GM12878 (cell line): ENCODE results near the gene SUN5. TPM values are rescaled to one million over a fixed set of nuclear protein-coding genes. Genes with fewer than 3 reads are reported as not detected.
"Not testable (repeated sequence)": the region's sequence is repeated elsewhere in the genome, so short reads cannot be mapped to it uniquely, and the experiment has no call there.

ENCODE experiments used
- ATAC-seq: fragments of 200-7000 bp; cut with Tn5 transposase; 3 replicates; pipeline ENCODE4 v1.9.1; 2020; ENCODE audit warnings: mild to moderate bottlenecking, moderate library complexity
- BruUV-seq: library from RNA; stranded (reverse); fragments of 400-500 nt; replicated peaks from 2 replicates; lab custom pipeline; 2021; lab: Mats Ljungman, UMichigan
- CTCF ChIA-PET: fragments of 300-600 bp; sonication (Branson Sonifier 250); formaldehyde crosslinking; extraction: SDS; loops from one replicate; lab custom pipeline; 2021; ENCODE audit warnings: inconsistent platforms; lab: Yijun Ruan, JAX
- POLR2A ChIA-PET: fragments of 350-600 bp; formaldehyde crosslinking; extraction: SDS; loops from one replicate; lab custom pipeline; 2021; ENCODE audit warnings: inconsistent platforms; lab: Charles Lee
- RAD21 ChIA-PET: fragments of 300-600 bp; sonication (Branson Sonifier 250); formaldehyde crosslinking; loops from one replicate; lab custom pipeline; 2023; ENCODE audit warnings: antibody characterized with exemption; ENCODE audit not compliant: unreplicated experiment; lab: Charles Lee
- SMC1A ChIA-PET: fragments of 300-600 bp; sonication (Branson Sonifier 250); formaldehyde crosslinking; loops from one replicate; lab custom pipeline; 2023; ENCODE audit not compliant: unreplicated experiment, uncharacterized antibody; lab: Charles Lee
- DNase-seq: peaks from one replicate; pipeline ENCODE4 v3.0.0-alpha.2; 2011; ENCODE audit warnings: low read depth, low spot score
- FAIRE-seq: peaks from 3 replicates; lab custom pipeline; 2011; peaks lifted over from hg19 to GRCh38; lab: Jason Lieb, UNC
- H2AFZ ChIP-seq: 2 replicates; pipeline ENCODE4 v1.6.0; 2011; ENCODE audit warnings: low read depth, low read length, control low read depth; ENCODE audit not compliant: control insufficient read depth
- H3K27ac ChIP-seq: 2 replicates; pipeline ENCODE4 v1.5.1; 2011; ENCODE audit warnings: control low read depth; ENCODE audit not compliant: control insufficient read depth, insufficient read depth
- H3K27me3 ChIP-seq, 2 experiments: replicated peaks in 1 of 2; 2 replicates each; pipeline versions ENCODE4 v1.6.0 to v1.6.1; 2011; ENCODE audit warnings: low read length in 1 of 2; ENCODE audit not compliant: control insufficient read depth in 2 of 2, insufficient read depth in 2 of 2
- H3K36me3 ChIP-seq, 2 experiments: 2 replicates each; pipeline ENCODE4 v1.5.1; 2011; ENCODE audit warnings: low read length in 1 of 2; ENCODE audit not compliant: control insufficient read depth in 2 of 2, insufficient read depth in 2 of 2
- H3K4me1 ChIP-seq: 2 replicates; pipeline ENCODE4 v1.6.1; 2011; ENCODE audit warnings: mild to moderate bottlenecking, low read length, moderate library complexity, mixed read lengths; ENCODE audit not compliant: control insufficient read depth, insufficient read depth
- H3K4me2 ChIP-seq: 2 replicates; pipeline ENCODE4 v1.6.0; 2011; ENCODE audit warnings: control low read depth; ENCODE audit not compliant: control insufficient read depth, insufficient read depth
- H3K4me3 ChIP-seq: fragments of 200-600 bp; sonication (generic); 2 replicates; pipeline ENCODE4 v1.5.1; 2016
- H3K79me2 ChIP-seq: 2 replicates; pipeline ENCODE4 v1.6.0; 2011; ENCODE audit warnings: low read length; ENCODE audit not compliant: control insufficient read depth, insufficient read depth
- H3K9ac ChIP-seq: 2 replicates; pipeline ENCODE4 v1.8.0; 2011; ENCODE audit warnings: low read length, control low read depth, mixed read lengths; ENCODE audit not compliant: control insufficient read depth, insufficient read depth
- H3K9me3 ChIP-seq: replicated peaks from 3 replicates; pipeline ENCODE4 v1.5.1; 2011; ENCODE audit warnings: mild to moderate bottlenecking, low read length; ENCODE audit not compliant: control insufficient read depth, insufficient read depth
- H4K20me1 ChIP-seq: 2 replicates; pipeline ENCODE4 v1.6.0; 2011; ENCODE audit not compliant: control insufficient read depth, insufficient read depth
- JUND ChIP-seq: IDR thresholded peaks from 2 replicates; pipeline ENCODE4 v1.6.1; 2012; ENCODE audit warnings: low read depth, mild to moderate bottlenecking, low read length, improper control_type of control experiment, moderate library complexity
- WGBS: methylation state at CpG from one replicate; pipeline ENCODE4 v1.1.6; 2016; ENCODE audit warnings: low lambda C conversion rate; ENCODE audit not compliant: insufficient replicate concordance, insufficient coverage; ENCODE audit errors: missing lambda C conversion rate; 5-methylcytosine and 5-hydroxymethylcytosine counted together
- in situ Hi-C: fragments of 300-500 bp; cut with MboI; formaldehyde crosslinking; loops from 9 replicates; pipeline ENCODE4 v1.14.3; 2018; ENCODE audit warnings: mixed read lengths
- intact Hi-C: fragments of 100-400 bp; cut with micrococcal nuclease; formaldehyde crosslinking; loops from one replicate; pipeline ENCODE4 v1.14.2; 2022; ENCODE audit not compliant: unreplicated experiment
- polyA plus RNA-seq, 11 experiments: library from polyadenylated mRNA; depleted of rRNA in 4 of 11; unstranded in 6 of 11; stranded (reverse) in 5 of 11; fragments of >200 nt; fragmentation: Nextera tagmentation in 4 of 11; fragmentation: Illumina TruSeq in 1 of 11; extraction: Ambion mirVana in 4 of 11; extraction: Trizol in 1 of 11; gene quantifications; 1 replicate in 1 of 11; 2 replicates in 10 of 11; pipeline versions ENCODE4 v1.2.1 to v1.2.3, GENCODE V29; 2011 to 2016; ENCODE audit warnings: inconsistent platforms in 2 of 11, missing spikeins in 2 of 11, low read depth in 1 of 11
- total RNA-seq, 4 experiments: library from RNA; depleted of rRNA in 3 of 4; stranded (reverse); fragments of >200 nt in 3 of 4; fragmentation: Illumina TruSeq in 1 of 4; extraction: Trizol in 1 of 4; gene quantifications; 2 replicates each; pipeline versions ENCODE4 v1.2.1 to v1.2.3, GENCODE V29; 2013 to 2021

Gene SUN5
- total and polyA plus RNA-seq, 10 of the 15 experiments (the other 5 are each of a cell fraction or from before 2014, with no cell fraction given) = not detected

DNA sequence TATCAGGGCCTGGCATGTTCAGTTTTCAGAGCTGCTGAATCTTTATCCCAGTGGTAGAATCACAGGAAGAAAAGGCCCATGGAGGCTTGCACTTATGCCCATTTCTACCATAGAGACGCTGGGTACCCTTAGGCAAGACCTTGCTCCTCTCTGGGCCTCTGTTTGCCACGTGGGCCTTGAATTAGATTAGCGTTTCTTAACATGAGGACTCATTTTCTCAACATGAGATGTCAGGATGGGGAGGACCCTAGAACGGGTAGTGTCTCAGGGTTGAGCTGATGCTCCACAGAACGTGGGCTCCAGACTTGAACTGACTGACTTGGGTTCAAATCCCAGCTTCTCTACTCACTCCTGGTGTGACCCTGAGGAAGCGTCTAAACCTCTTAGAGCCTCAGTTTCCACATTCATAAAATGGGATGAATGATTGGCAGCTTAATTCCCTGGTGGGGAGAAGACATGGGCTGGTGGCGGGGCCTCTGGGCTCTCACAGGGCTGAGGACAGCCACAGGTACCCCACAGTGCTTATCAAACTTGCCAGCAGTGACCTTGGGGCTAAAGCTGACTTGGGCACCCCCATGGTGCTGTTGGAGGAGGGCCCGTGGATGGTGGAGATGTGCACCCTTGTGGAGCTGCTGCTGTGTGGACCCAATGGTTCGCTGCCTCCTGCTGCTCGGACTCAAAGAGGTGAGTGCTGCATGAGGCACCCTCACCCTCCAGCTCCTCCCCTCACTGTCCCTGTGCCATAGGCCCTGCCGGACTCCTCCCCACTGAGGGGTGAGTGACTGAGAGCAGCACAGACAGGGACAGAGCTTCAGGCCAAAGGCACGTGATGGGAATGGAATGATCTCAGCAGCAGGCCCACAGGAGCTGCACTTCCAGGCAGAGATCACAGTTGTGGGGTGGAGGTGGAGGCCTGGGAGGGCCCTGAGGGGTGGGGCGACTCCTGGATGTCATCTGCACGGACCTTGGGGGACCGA is 28.2 kb downstream of the SUN5 start (continued):
- TF ChIP-seq JUND = no peak

DNA sequence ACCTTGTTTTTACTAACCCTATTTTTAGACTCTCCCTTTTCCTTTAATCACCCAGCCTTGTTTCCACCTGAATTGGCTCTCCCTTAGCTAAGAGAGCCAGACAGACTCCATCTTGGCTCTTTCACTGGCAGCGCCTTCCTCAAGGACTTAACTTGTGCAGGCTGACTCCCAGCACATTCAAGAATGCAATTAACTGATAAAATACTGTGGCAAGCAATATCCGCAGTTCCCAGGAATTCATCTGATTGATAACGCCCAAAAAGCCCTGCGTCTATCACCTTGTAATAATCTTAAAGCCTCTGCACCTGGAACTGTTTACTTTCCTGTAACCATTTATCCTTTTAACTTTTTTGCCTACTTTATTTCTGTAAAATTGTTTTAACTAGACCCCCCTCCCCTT is 29.1 kb downstream of the SUN5 start:
- DNase-seq, H3K36me3 ChIP-seq, BruUV-seq, CTCF ChIA-PET, H3K9ac ChIP-seq, H3K27me3 ChIP-seq, POLR2A ChIA-PET, H3K4me2 ChIP-seq, H3K9me3 ChIP-seq, H3K79me2 ChIP-seq, H2AFZ ChIP-seq, in situ Hi-C loops, RAD21 ChIA-PET, ATAC-seq, H3K27ac ChIP-seq, FAIRE-seq, intact Hi-C loops, SMC1A ChIA-PET, H3K4me3 ChIP-seq, H4K20me1 ChIP-seq: not testable (repeated sequence)
- WGBS = 96% methylated on average over 4 of the region's 4 CpGs
- H3K4me1 ChIP-seq = peaks cover 28% of the 10 kb centered on the region

DNA sequence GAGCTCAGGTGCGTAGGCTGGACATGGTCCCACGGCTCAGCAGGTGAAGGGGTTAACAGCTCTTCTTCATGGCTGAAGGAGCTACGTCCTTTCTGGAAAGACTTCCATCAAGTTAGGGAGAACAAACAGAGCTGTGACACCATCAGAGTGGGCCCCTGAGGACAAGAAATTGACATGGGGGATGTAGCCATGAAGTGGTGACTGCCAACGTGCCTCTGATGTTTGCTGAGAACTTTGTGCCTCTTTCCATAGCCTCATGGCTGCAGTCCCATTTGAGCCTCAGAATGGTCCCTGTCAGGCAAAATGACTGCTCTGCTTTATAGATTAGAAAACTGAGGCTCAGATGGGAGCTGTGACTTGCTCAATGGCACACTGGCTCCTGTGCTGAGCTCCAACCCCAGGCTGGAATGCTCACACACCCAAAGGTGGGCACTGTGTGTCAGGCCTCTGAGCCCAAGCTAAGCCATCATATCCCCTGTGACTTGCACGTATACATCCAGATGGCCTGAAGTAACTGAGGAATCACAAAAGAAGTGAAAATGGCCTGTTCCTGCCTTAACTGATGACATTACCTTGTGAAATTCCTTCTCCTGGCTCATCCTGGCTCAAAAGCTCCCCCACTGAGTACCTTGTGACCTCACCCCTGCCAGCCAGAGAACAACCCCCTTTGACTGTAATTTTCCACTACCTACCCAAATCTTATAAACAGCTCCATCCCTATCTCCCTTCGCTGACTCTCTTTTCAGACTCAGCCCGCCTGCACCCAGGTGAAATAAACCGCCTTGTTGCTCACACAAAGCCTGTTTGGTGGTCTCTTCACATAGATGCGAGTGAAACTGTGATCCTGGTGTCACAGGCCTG is 29.8 kb downstream of the SUN5 start:
- H3K27me3 ChIP-seq, RAD21 ChIA-PET, H3K79me2 ChIP-seq, H3K9me3 ChIP-seq, H3K27ac ChIP-seq, FAIRE-seq, H3K4me3 ChIP-seq, H4K20me1 ChIP-seq, POLR2A ChIA-PET, H3K36me3 ChIP-seq, intact Hi-C loops, DNase-seq, H3K4me2 ChIP-seq, ATAC-seq, in situ Hi-C loops, BruUV-seq, SMC1A ChIA-PET, H2AFZ ChIP-seq, H3K9ac ChIP-seq: not testable (repeated sequence)
- WGBS = 94% methylated on average over 9 of the region's 9 CpGs
- H3K4me1 ChIP-seq = peaks cover 28% of the 10 kb centered on the region
- CTCF ChIA-PET = interaction anchor here (1.0 kb wide), 1 partner anchor 185 kb away, joined by 3 read pairs; no protein-coding TSS in a partner anchor
